GM21737 (cell line): ENCODE data around the gene COA1.
"Not testable (repeated sequence)": the region's sequence is repeated elsewhere in the genome, so short reads cannot be mapped to it uniquely, and the experiment has no call there.

Source experiments
- ATAC-seq: cut with Tn5 transposase; IDR thresholded peaks from one replicate; pipeline ENCODE4 v1.9.1; 2021; ENCODE audit warnings: mild to moderate bottlenecking, moderate library complexity; ENCODE audit not compliant: unreplicated experiment

Gene COA1

GRCh38 chr7:43729214-43729923, at the start of gene COA1:
COA1 (minus strand) TSS chr7:43729523; CDS start chr7:43648614, 80,909 bp downstream.
- peak; percentile 76 for ATAC-seq

GRCh38 chr7:43778293-43779044, 49.1 kb upstream of the COA1 start:
- not testable (repeated sequence) for ATAC-seq

- ATAC-seq: not testable (repeated sequence)
These were observed 45.9 kb upstream of the COA1 start for GRCh38 chr7:43775255-43775654.

- ATAC-seq: not testable (repeated sequence)
These were observed 43.9 kb upstream of the COA1 start for GRCh38 chr7:43773268-43773667.

- ATAC-seq: no peak
These were observed 42.2 kb upstream of the COA1 start for GRCh38 chr7:43771573-43771972.

- no peak for ATAC-seq
These were observed 41.8 kb upstream of the COA1 start for GRCh38 chr7:43771128-43771527.

- no peak for ATAC-seq
These were observed 40.6 kb upstream of the COA1 start for GRCh38 chr7:43769791-43770465.

- ATAC-seq: no peak
These were observed 40.0 kb upstream of the COA1 start for GRCh38 chr7:43769281-43769680.

- no peak for ATAC-seq
These were observed 39.6 kb upstream of the COA1 start for GRCh38 chr7:43768887-43769272.

- no peak for ATAC-seq
These were observed 39.0 kb upstream of the COA1 start for GRCh38 chr7:43768201-43768886.

- no peak for ATAC-seq
These were observed 38.0 kb upstream of the COA1 start for GRCh38 chr7:43767311-43767710.

- ATAC-seq: no peak
These were observed 37.2 kb upstream of the COA1 start for GRCh38 chr7:43766564-43766963.

GRCh38 chr7:43764807-43765491, 35.6 kb upstream of the COA1 start:
- ATAC-seq: no peak

- ATAC-seq: peak; percentile 63
These were observed 34.9 kb upstream of the COA1 start for GRCh38 chr7:43764039-43764761.

- ATAC-seq: no peak
These were observed 33.9 kb upstream of the COA1 start for GRCh38 chr7:43763183-43763582.

- ATAC-seq: no peak
These were observed 32.8 kb upstream of the COA1 start for GRCh38 chr7:43761938-43762692.

GRCh38 chr7:43761382-43761781, 32.1 kb upstream of the COA1 start:
- ATAC-seq: no peak

GRCh38 chr7:43760861-43761260, 31.5 kb upstream of the COA1 start:
- ATAC-seq: no peak
